ENCODE data around the gene PROP1. TPM values are rescaled to one million over a fixed set of nuclear protein-coding genes. Genes with fewer than 3 reads are reported as not detected.
"Not testable (repeated sequence)": the region's sequence is repeated elsewhere in the genome, so short reads cannot be mapped to it uniquely, and the experiment has no call there.

Gene PROP1
- total and polyA plus RNA-seq, 2 experiments from 2014 or later, result not detected

- Histone ChIP-seq H3K36me3 (no peaks in the 10 kb centered on the region), H3K4me3 (no peak overlapping the region), H3K27ac (no peak overlapping the region), H3K9me3 (ENCODE audit: low read depth) (no peaks in the 10 kb centered on the region), H3K27me3 (peaks cover 48% of the 10 kb centered on the region), H3K4me1 (ENCODE audit: low read depth) (no peaks in the 10 kb centered on the region)
- no peak for DNase-seq (ENCODE audit: low read depth in 1 of 2, low spot score in 1 of 2)
- TF ChIP-seq CTCF (IDR thresholded peaks at IDR 0.05; ENCODE audit: low read depth, low read length), result no peak
Measured at GRCh38 chr5:177982956-177983355, 13.1 kb downstream of the PROP1 start.

- peak in 1 of 2 donors; percentile 19 for DNase-seq (ENCODE audit: low read depth in 1 of 2, low spot score in 1 of 2)
- Histone ChIP-seq H3K4me3 (no peak overlapping the region), H3K27me3 (peaks cover 46% of the 10 kb centered on the region), H3K4me1 (ENCODE audit: low read depth) (no peaks in the 10 kb centered on the region), H3K36me3 (no peaks in the 10 kb centered on the region), H3K27ac (no peak overlapping the region), H3K9me3 (ENCODE audit: low read depth) (no peaks in the 10 kb centered on the region)
- TF ChIP-seq CTCF (IDR thresholded peaks at IDR 0.05; ENCODE audit: low read depth, low read length), result no peak
Measured at GRCh38 chr5:177982072-177982727, 13.8 kb downstream of the PROP1 start.

DNA sequence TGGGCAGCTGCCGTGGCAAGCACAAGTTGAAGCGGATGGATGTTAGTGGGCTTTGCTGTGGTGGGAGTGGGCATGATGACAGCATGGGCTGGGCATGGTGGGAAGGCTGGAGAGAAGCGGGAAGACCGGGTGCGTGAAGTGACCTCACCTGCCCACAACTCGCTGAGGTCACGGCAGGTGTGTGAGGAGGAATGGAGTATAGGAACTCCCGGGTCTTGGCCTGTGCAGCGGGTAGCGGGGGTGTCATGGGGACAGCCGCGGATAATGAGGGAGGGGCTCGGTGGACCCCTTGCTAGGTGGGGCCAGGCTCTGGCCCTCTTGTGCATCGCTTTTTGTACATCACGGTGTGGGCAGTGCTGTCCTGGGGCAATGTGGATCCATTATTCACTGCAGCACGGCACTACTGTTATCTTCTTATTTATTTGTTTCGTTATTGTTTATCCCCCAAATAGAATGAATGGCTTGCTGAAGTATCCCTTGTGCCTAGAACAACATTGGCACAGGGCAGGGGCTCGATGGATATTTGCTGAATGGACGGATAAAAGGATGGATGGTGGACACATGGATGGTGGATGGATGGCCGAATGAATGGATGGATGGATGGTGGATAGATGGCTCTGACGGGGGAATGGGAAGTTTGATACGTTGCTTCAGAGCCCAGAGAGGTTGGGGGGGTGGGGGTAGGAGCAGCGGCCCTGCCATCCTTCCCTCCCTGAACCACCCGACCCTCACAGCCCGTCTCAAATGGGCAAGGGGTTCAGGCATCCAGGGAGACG, 14.6 kb downstream of the PROP1 start:
- Histone ChIP-seq H3K36me3 (no peaks in the 10 kb centered on the region), H3K4me3 (no peak overlapping the region), H3K27me3 (peaks cover 39% of the 10 kb centered on the region), H3K27ac (no peak overlapping the region), H3K4me1 (ENCODE audit: low read depth) (no peaks in the 10 kb centered on the region), H3K9me3 (ENCODE audit: low read depth) (no peaks in the 10 kb centered on the region)
- no peak for TF ChIP-seq CTCF (IDR thresholded peaks at IDR 0.05; ENCODE audit: low read depth, low read length)
- DNase-seq (ENCODE audit: low read depth in 1 of 2, low spot score in 1 of 2), result no peak

GRCh38 chr5:177980743-177981151, 15.3 kb downstream of the PROP1 start:
- Histone ChIP-seq H3K27me3 (peaks cover 31% of the 10 kb centered on the region), H3K27ac (no peak overlapping the region), H3K36me3 (no peaks in the 10 kb centered on the region), H3K4me1 (ENCODE audit: low read depth) (no peaks in the 10 kb centered on the region), H3K4me3 (no peak overlapping the region), H3K9me3 (ENCODE audit: low read depth) (no peaks in the 10 kb centered on the region)
- TF ChIP-seq CTCF (IDR thresholded peaks at IDR 0.05; ENCODE audit: low read depth, low read length), result no peak
- DNase-seq (ENCODE audit: low read depth in 1 of 2, low spot score in 1 of 2), result peak; percentile 7 to 35

DNA sequence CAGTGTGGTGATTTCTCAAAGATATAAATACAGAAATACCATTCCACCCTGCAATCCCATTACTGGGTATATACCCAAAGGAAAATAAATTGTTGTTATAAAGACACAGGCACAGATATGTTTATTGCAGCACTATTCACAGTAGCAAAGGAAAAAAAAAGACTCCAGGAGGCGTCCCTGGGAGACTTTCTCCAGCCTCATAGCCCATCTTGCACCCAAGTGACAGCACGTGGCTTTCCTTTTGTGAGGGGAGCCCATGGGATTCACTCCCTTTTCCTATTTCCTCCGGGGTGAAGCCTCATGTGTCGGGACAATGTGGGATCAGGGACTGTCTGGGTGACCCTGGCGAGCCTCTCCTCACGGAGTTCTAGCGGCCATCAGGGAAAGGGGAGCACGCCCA, 18.4 kb downstream of the PROP1 start:
- not testable (repeated sequence) for H3K36me3 ChIP-seq; H3K27ac ChIP-seq; H3K27me3 ChIP-seq; H3K4me3 ChIP-seq; DNase-seq (ENCODE audit: low read depth in 1 of 2, low spot score in 1 of 2); H3K9me3 ChIP-seq (ENCODE audit: low read depth); H3K4me1 ChIP-seq (ENCODE audit: low read depth)

DNA sequence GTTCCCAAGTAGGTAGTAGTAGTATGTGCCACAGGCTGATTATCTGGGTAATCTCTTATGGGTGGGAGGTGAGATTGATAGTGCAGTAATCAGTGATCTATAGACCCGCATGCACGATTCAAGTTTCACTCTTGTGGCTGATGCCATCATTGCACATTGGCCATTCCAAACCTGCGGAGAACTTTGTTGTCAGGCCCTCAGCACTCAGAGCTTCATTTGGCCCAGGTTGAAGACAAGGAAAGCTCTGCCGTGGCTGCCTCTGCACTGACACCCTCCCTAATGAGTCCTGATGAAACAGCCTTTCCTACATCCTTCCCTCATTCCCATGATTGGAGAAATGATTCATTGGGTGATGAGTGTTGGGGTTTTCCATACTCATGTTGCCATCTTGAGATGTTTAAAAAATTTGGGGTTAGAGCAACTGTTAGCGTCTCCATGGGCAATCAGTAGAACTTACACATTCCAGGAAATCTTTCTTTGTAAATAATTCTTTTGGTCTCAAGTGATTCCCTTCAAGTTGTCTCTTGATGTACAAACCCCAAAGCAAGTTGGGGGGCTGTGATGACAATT, 22.9 kb downstream of the PROP1 start:
- H3K4me1 ChIP-seq (ENCODE audit: low read depth), result no peaks in the 10 kb centered on the region
- no peak overlapping the region for H3K4me3 ChIP-seq
- DNase-seq (ENCODE audit: low read depth in 1 of 2, low spot score in 1 of 2), result no peak
- no peak overlapping the region for H3K27ac ChIP-seq
- no peaks in the 10 kb centered on the region for H3K27me3 ChIP-seq
- H3K36me3 ChIP-seq, result no peaks in the 10 kb centered on the region
- no peaks in the 10 kb centered on the region for H3K9me3 ChIP-seq (ENCODE audit: low read depth)
- no peak for TF ChIP-seq CTCF (IDR thresholded peaks at IDR 0.05; ENCODE audit: low read depth, low read length)
